T-cell (primary cell): ENCODE measurements around the gene CDHR3. TPM values are rescaled to one million over a fixed set of nuclear protein-coding genes. Genes with fewer than 3 reads are reported as not detected.

Experiments
- ATAC-seq, 4 experiments: fragments of 200-7000 bp in 3 of 4; fragments of 150-1000 bp in 1 of 4; cut with Tn5 transposase; replicated peaks in 1 of 4; 1 replicate in 3 of 4; 2 replicates in 1 of 4; pipeline ENCODE4 v1.10.0; 2021; ENCODE audit warnings: moderate library complexity in 3 of 4, mild to moderate bottlenecking in 2 of 4, moderate number of reproducible peaks in 1 of 4
- CTCF ChIA-PET, 2 donors: fragments of 300-600 bp; sonication (Branson Sonifier 250); formaldehyde crosslinking; loops; one replicate each; lab custom pipeline; 2022; ENCODE audit warnings: antibody characterized with exemption in 2 of 2; lab: Charles Lee
- POLR2A ChIA-PET, 2 donors: fragments of 300-600 bp; sonication (Branson Sonifier 250); formaldehyde crosslinking; loops; one replicate each; lab custom pipeline; 2022; ENCODE audit warnings: antibody characterized with exemption in 2 of 2; lab: Charles Lee
- DNase-seq, 35 experiments: peaks; one replicate each; pipeline versions ENCODE4 v3.0.0 to v3.0.0-alpha.2; 2013 to 2023
- H3K27ac ChIP-seq: one replicate; pipeline ENCODE4 v1.5.1; 2013; ENCODE audit warnings: low read length
- H3K27me3 ChIP-seq, 2 experiments: replicated peaks in 1 of 2; 1 replicate in 1 of 2; 2 replicates in 1 of 2; pipeline versions ENCODE4 v1.6.1 to v1.7.0; 2013; ENCODE audit warnings: low read length in 1 of 2, mixed read lengths in 1 of 2; ENCODE audit not compliant: control insufficient read depth in 2 of 2, insufficient read depth in 2 of 2; ENCODE audit errors: extremely low read depth in 1 of 2
- H3K36me3 ChIP-seq, 2 donors: 1 replicate in 1 of 2; 2 replicates in 1 of 2; pipeline versions ENCODE4 v1.6.1 to v1.7.0; 2013; ENCODE audit warnings: low read length in 1 of 2; ENCODE audit not compliant: control insufficient read depth in 2 of 2, insufficient read depth in 1 of 2; ENCODE audit errors: extremely low read depth in 1 of 2
- H3K4me1 ChIP-seq, 2 experiments: 1 replicate in 1 of 2; 2 replicates in 1 of 2; pipeline versions ENCODE4 v1.6.1 to v1.7.0; 2013; ENCODE audit warnings: low read length in 2 of 2, mixed read lengths in 1 of 2; ENCODE audit not compliant: insufficient read depth in 2 of 2, control insufficient read depth in 1 of 2; ENCODE audit errors: extremely low read depth in 1 of 2
- H3K4me3 ChIP-seq, 2 donors: 1 replicate in 1 of 2; 2 replicates in 1 of 2; pipeline versions ENCODE4 v1.5.1 to v1.7.0; 2013; ENCODE audit warnings: mild to moderate bottlenecking in 2 of 2, low read length in 1 of 2, moderate library complexity in 1 of 2; ENCODE audit not compliant: control insufficient read depth in 1 of 2; ENCODE audit errors: extremely low read depth in 1 of 2
- H3K9me3 ChIP-seq: 2 replicates; pipeline ENCODE4 v1.7.0; 2013
- H3K27ac Mint-ChIP-seq, 2 donors: one replicate each; pipeline ENCODE4 v1.8.0; 2020 to 2021; ENCODE audit warnings: mild to moderate bottlenecking in 2 of 2, mixed read lengths in 2 of 2
- H3K27me3 Mint-ChIP-seq, 2 donors: one replicate each; pipeline ENCODE4 v1.8.0; 2021 to 2022; ENCODE audit warnings: mixed read lengths in 2 of 2
- H3K36me3 Mint-ChIP-seq: one replicate; pipeline ENCODE4 v1.8.0; 2021; ENCODE audit warnings: mixed read lengths
- H3K4me1 Mint-ChIP-seq, 3 donors: one replicate each; pipeline ENCODE4 v1.8.0; 2020 to 2022; ENCODE audit warnings: mixed read lengths in 3 of 3, mild to moderate bottlenecking in 1 of 3
- H3K4me3 Mint-ChIP-seq, 3 donors: one replicate each; pipeline ENCODE4 v1.8.0; 2020 to 2022; ENCODE audit warnings: mild to moderate bottlenecking in 3 of 3, mixed read lengths in 3 of 3, moderate library complexity in 3 of 3
- H3K9me3 Mint-ChIP-seq, 3 donors: one replicate each; pipeline ENCODE4 v1.8.0; 2020 to 2022; ENCODE audit warnings: mixed read lengths in 3 of 3
- WGBS: methylation state at CpG from one replicate; pipeline ENCODE4 v1.1.5; 2013; ENCODE audit warnings: missing lambda C conversion rate; ENCODE audit not compliant: insufficient coverage; 5-methylcytosine and 5-hydroxymethylcytosine counted together
- total RNA-seq, 35 experiments: library from RNA in 6 of 35; stranded (reverse) in 6 of 35; fragments of 120-200 nt in 1 of 35; gene quantifications; one replicate each; pipeline versions ENCODE4 v1.2.1 to v1.2.4 and lab custom pipeline; 2013 to 2026

Gene CDHR3
- total RNA-seq, 5 donors from 2014 or later (not counting 1 experiment from before 2014, with no cell fraction given), result 10.5 to 18.5 (median 14.5) TPM

DNA sequence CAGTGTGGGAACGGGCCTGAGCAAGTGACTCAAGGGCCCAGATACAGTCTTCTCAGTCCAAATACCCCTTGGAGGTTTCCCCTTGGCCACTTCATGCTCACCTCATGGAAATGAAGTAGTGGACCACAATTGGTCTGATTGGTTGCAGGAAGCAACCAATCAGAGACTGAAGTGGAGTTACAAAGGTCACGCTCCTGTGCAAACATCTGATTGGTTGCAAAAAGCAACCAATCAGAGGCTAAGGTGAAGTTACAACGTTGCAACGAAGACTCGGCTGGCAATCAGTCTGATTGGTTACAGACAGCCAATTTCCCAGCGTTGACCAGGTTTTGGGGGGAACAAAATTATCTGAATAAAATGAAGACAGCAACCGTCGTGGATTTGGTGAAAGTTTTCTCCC is 72.5 kb downstream of the CDHR3 start:
- Mint-ChIP-seq H3K9me3 (no peaks in the 10 kb centered on the region), H3K27me3 (no peaks in the 10 kb centered on the region), H3K36me3 (no peaks in the 10 kb centered on the region), H3K27ac (no peak overlapping the region), H3K4me3 (no peak overlapping the region), H3K4me1 (peaks cover 33 to 53% (median 40%) of the 10 kb centered on the region in 3 donors)
- CTCF ChIA-PET, result no interaction called here
- POLR2A ChIA-PET, result interaction anchor here in 1 of 2 donors (0.6 kb wide), 1 partner anchor 12 kb away, joined by 3 read pairs; no protein-coding TSS in a partner anchor
- Histone ChIP-seq H3K36me3 (no peaks in the 10 kb centered on the region), H3K27ac (no peak overlapping the region), H3K27me3 (peaks cover 0 to 3% of the 10 kb centered on the region in 2 experiments), H3K9me3 (no peaks in the 10 kb centered on the region), H3K4me3 (no peak overlapping the region), H3K4me1 (peaks cover 10 to 17% of the 10 kb centered on the region in 2 experiments)
- ATAC-seq, result no peak
- WGBS, result no CpG with 5 or more reads among the region's 8 CpGs
- no peak for DNase-seq

DNA sequence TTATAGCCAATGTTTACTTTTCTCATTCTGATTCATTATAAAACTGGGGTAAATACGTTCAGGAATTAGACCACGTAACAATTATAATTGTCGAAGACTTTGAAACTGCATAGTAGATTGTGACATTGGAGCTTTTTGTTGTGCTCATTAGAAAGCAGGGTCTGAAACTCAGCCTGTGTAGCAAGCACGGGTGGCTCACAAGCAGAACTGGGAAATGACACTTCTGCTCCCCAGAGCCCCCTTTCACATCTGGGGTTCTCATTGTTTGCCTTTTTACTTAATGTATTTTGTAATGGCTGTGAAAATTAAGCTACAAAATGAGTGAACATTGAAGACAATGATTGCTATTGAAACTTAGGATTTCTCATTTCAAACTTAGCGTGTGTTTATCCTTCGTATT is 72.9 kb downstream of the CDHR3 start:
- POLR2A ChIA-PET, result interaction anchor here in 1 of 2 donors (0.6 kb wide), 1 partner anchor 365 kb away, joined by 7 read pairs; no protein-coding TSS in a partner anchor
- 100% methylated on average over 3 of the region's 6 CpGs for WGBS
- no peaks in the 10 kb centered on the region for H3K27me3 Mint-ChIP-seq
- H3K4me1 Mint-ChIP-seq, result peaks cover 33 to 53% (median 40%) of the 10 kb centered on the region in 3 donors
- H3K9me3 ChIP-seq, result no peaks in the 10 kb centered on the region
- H3K36me3 Mint-ChIP-seq, result no peaks in the 10 kb centered on the region
- no peak overlapping the region for H3K27ac Mint-ChIP-seq
- DNase-seq (no peak), ATAC-seq (no peak)
- CTCF ChIA-PET, result interaction anchor here in 1 of 2 donors (0.6 to 0.7 kb wide), 3 partner anchors 10 to 468 kb away, joined by 3 to 7 read pairs (median 3); no protein-coding TSS in a partner anchor
- H3K4me1 ChIP-seq, result peaks cover 10 to 18% of the 10 kb centered on the region in 2 experiments
- H3K4me3 Mint-ChIP-seq, result no peak overlapping the region
- H3K27me3 ChIP-seq, result peaks cover 0 to 3% of the 10 kb centered on the region in 2 experiments
- H3K27ac ChIP-seq, result no peak overlapping the region
- no peaks in the 10 kb centered on the region for H3K36me3 ChIP-seq
- no peak overlapping the region for H3K4me3 ChIP-seq
- H3K9me3 Mint-ChIP-seq, result no peaks in the 10 kb centered on the region

DNA sequence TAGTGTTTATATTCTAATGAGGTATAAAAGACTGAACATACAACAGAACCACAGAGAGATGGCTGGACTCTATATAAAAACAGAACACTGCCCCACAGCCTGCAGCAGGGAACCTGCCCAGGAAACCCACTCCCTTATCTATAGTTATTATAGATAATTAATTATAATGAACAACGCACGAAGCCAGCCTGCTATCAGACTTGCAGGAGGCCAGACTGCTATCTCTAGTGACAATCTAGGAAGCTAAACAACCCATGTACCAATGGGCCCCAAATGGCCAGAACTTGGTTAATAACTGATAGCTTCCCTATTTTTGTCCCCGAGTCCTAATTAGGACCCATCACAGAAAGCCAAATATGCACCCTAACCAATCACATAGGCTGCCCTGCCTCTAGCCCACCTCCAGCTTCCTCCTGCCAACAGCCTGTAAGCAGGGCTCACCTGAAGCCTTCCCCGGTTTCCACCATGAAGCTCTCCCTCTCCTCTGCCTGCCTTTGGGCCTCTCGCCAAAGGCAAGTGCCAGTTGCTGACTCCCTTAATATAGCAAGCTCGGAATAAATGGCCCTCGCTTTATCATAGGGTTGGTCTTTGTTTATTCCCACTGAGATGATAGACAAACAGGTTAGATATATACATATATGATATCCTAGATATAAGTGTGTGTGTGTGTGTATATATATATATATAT is 74.6 kb downstream of the CDHR3 start:
- Mint-ChIP-seq H3K4me3 (no peak overlapping the region), H3K9me3 (no peaks in the 10 kb centered on the region), H3K36me3 (no peaks in the 10 kb centered on the region), H3K27me3 (no peaks in the 10 kb centered on the region), H3K4me1 (peaks cover 36 to 53% (median 43%) of the 10 kb centered on the region in 3 donors), H3K27ac (no peak overlapping the region)
- H3K9me3 ChIP-seq, result no peaks in the 10 kb centered on the region
- no peaks in the 10 kb centered on the region for H3K36me3 ChIP-seq
- peaks cover 0 to 11% of the 10 kb centered on the region in 2 experiments for H3K27me3 ChIP-seq
- H3K4me1 ChIP-seq, result peaks cover 13 to 28% of the 10 kb centered on the region in 2 experiments
- CTCF ChIA-PET, result interaction anchor here (0.5 to 0.7 kb wide), 3 partner anchors 89 to 174 kb away, joined by 3 to 7 read pairs (median 3); no protein-coding TSS in a partner anchor
- ATAC-seq (no peak), DNase-seq (no peak)
- POLR2A ChIA-PET, result interaction anchor here (0.5 to 0.6 kb wide), 2 partner anchors 90 to 369 kb away, joined by 3 to 4 read pairs; no protein-coding TSS in a partner anchor
- WGBS, result 94% methylated on average over 2 of the region's 7 CpGs
- no peak overlapping the region for H3K4me3 ChIP-seq
- no peak overlapping the region for H3K27ac ChIP-seq

DNA sequence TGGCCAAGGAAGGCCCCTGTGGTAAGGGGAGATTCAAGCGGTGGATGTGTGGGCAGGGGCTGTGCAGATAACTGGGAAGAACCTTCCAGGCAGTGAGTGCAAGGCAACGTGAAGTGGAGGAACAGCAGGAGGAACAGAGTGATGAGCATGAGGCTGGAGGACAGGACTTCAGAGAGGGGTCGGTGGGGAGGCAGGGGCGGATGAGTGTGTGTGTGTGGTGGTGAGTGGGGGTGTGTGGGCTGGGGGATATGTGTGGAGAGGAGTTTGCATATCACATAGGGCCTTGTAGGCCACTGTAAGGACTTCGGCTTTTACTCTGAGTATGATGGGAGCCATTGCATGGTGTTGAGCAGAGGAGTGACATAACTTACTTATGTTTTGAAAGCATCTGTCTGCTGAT is 75.2 kb downstream of the CDHR3 start:
- CTCF ChIA-PET, result no interaction called here
- no peaks in the 10 kb centered on the region for H3K36me3 ChIP-seq
- no peak overlapping the region for H3K4me3 ChIP-seq
- 91% methylated on average over 4 of the region's 5 CpGs for WGBS
- Mint-ChIP-seq H3K27me3 (peaks cover 0 to 2% of the 10 kb centered on the region in 2 donors), H3K4me1 (peaks cover 38 to 57% (median 42%) of the 10 kb centered on the region in 3 donors), H3K27ac (no peak overlapping the region), H3K36me3 (no peaks in the 10 kb centered on the region), H3K9me3 (no peaks in the 10 kb centered on the region), H3K4me3 (no peak overlapping the region)
- no peaks in the 10 kb centered on the region for H3K9me3 ChIP-seq
- H3K27me3 ChIP-seq, result peaks cover 0 to 11% of the 10 kb centered on the region in 2 experiments
- H3K4me1 ChIP-seq, result peaks cover 13 to 33% of the 10 kb centered on the region in 2 experiments
- ATAC-seq (no peak), DNase-seq (no peak)
- H3K27ac ChIP-seq, result no peak overlapping the region
- POLR2A ChIA-PET, result no interaction called here

DNA sequence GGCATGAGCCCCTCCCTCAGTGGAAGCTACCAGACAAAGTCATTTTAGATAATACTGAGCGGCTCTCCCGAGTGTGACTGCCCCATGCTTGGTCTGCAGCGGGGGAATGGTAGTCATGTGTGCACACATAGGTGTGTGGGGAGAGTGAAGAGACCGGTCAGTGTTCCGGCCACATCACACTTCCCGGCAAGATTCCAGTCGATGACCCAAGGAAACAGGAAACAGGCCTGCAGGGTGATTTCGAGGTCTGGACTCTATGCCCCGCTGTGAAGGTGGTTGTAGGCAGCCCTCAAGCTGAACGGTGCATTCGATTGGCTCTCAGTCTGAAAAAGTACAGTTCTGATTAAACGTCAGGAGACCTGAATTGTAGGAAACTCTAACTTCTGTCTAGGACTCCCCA is 75.9 kb downstream of the CDHR3 start:
- POLR2A ChIA-PET, result no interaction called here
- no peaks in the 10 kb centered on the region for H3K36me3 Mint-ChIP-seq
- no peak for DNase-seq
- no peak overlapping the region for H3K27ac Mint-ChIP-seq
- Histone ChIP-seq H3K36me3 (no peaks in the 10 kb centered on the region), H3K9me3 (no peaks in the 10 kb centered on the region), H3K27ac (no peak overlapping the region), H3K4me1 (peaks cover 13 to 33% of the 10 kb centered on the region in 2 experiments), H3K4me3 (no peak overlapping the region), H3K27me3 (peaks cover 0 to 14% of the 10 kb centered on the region in 2 experiments)
- 93% methylated on average over 7 of the region's 12 CpGs for WGBS
- H3K4me3 Mint-ChIP-seq, result no peak overlapping the region
- no peak for ATAC-seq
- CTCF ChIA-PET, result no interaction called here
- peaks cover 38 to 57% (median 42%) of the 10 kb centered on the region in 3 donors for H3K4me1 Mint-ChIP-seq
- H3K27me3 Mint-ChIP-seq, result peaks cover 0 to 2% of the 10 kb centered on the region in 2 donors
- no peaks in the 10 kb centered on the region for H3K9me3 Mint-ChIP-seq

DNA sequence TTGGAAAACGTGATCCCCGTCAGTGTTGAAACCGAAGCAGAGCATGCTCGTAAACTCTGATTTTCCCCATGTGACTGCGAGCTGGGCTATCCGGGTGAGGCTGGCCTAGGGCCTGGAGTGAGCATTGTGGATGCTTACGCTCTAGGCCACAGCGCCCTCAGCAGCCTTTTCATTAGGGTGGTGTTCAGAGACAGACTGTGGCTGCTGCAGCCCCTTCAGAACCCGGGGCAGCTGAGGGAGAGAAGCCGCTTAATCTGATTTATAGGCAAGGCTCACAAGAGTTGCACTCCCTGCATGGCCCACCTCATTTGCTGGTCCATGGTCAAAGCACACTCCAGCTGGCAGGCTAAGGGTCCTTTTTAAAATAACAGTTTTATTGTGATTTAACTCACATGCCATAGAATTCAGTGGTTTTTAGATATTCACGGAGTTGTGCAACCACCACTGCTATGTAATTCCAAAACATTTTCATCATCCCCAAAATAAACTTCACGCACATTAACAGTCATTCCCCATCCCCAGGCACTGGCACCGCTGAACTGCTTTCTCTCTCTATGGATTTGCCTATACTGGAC is 76.5 kb downstream of the CDHR3 start:
- Histone ChIP-seq H3K27ac (no peak overlapping the region), H3K4me3 (no peak overlapping the region), H3K36me3 (no peaks in the 10 kb centered on the region), H3K9me3 (no peaks in the 10 kb centered on the region), H3K27me3 (peaks cover 0 to 16% of the 10 kb centered on the region in 2 experiments), H3K4me1 (peaks cover 13 to 33% of the 10 kb centered on the region in 2 experiments)
- Mint-ChIP-seq H3K9me3 (no peaks in the 10 kb centered on the region), H3K27ac (peak overlapping the region in 1 of 2 donors; percentile 28), H3K36me3 (no peaks in the 10 kb centered on the region), H3K27me3 (peaks cover 0 to 2% of the 10 kb centered on the region in 2 donors), H3K4me1 (peaks cover 36 to 57% (median 39%) of the 10 kb centered on the region in 3 donors), H3K4me3 (no peak overlapping the region)
- WGBS, result 95% methylated on average over 8 of the region's 13 CpGs
- CTCF ChIA-PET, result interaction anchor here in 1 of 2 donors (0.9 kb wide), 1 partner anchor 387 kb away, joined by 3 read pairs; no protein-coding TSS in a partner anchor
- no peak for DNase-seq
- POLR2A ChIA-PET, result interaction anchor here in 1 of 2 donors (0.6 kb wide), 1 partner anchor 194 kb away, joined by 3 read pairs; no protein-coding TSS in a partner anchor
- ATAC-seq, result no peak
